SK-MEL-5 (cell line): ENCODE data around the gene BTBD6. TPM values are rescaled to one million over a fixed set of nuclear protein-coding genes. Genes with fewer than 3 reads are reported as not detected.
"Not testable (repeated sequence)": the region's sequence is repeated elsewhere in the genome, so short reads cannot be mapped to it uniquely, and the experiment has no call there.

Source experiments
- DNase-seq: peaks from one replicate; pipeline ENCODE4 v3.0.0-alpha.2; 2016; ENCODE audit warnings: low read depth, low spot score
- in situ Hi-C: cut with HindIII; loops from 2 replicates; pipeline ENCODE4 v1.10.0; 2016; ENCODE audit warnings: low sequenced_read_pairs, high pct_unique_total_duplicates, low pct_unique_long_range_greater_than_20kb
- total RNA-seq: library from RNA; depleted of rRNA; stranded (reverse); fragments of >200 nt; shearing (Covaris generic); gene quantifications from 2 replicates; pipeline ENCODE4 v1.2.3, GENCODE V29; 2014

Gene BTBD6
- total RNA-seq, 1 experiment from 2014 or later: 35.1 TPM

DNA sequence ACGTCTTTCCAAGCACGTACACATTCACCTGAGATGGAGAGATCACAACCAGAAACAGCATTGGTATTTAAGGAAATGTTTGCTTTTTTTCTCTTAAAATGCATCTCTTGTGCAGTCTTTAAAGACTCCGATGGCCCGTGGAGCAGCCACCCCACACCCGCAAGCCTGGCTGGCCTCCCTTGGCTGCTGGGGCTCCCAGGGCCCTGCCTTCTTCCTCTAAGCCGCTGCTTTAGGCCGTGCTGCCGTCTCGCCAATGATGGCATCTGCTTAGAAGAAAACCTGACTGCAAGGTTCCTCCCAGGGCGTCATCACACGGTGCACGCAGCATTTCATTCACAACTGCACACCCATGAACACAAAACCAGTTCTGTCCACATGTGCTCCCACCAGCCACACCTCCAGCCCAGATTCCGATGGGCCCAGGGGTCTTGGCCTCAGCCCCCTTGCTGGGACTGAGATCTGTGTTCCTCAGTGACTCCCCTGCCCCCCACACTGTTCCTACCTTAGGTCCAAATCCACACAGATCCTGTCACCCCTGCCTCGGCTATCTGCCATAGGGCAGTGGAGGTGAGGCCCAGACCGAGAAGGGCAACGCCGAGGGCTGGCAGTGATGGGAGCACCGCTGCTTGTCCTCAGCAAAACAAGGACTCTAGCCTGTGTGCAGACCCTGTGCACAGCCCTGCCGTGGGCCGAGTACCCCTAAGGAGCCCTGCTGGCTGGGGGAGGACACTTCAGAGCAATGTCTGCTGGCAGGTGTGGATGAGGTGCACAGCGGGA is 4.4 kb downstream of the BTBD6 start:
- in situ Hi-C loops: no loop called here
- DNase-seq: no peak

DNA sequence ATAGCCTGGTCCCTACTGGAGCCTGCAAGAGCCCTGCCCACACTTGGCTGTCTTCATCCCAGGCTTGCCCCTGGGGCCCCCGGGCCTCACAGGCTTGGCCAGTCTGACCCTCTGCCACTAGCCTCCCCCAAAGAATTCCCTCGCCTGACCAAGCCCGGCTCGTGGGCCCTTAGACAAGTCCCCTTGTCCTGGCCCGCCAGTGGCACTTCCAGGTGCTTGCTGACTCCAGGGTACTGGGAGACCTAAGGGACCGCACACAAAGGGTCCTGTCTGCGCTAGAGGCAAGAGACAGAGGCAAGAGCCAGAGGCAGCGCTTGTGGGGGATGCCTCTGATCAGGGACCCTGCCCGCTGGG is 5.0 kb downstream of the BTBD6 start:
- DNase-seq: no peak
- in situ Hi-C loops: no loop called here

DNA sequence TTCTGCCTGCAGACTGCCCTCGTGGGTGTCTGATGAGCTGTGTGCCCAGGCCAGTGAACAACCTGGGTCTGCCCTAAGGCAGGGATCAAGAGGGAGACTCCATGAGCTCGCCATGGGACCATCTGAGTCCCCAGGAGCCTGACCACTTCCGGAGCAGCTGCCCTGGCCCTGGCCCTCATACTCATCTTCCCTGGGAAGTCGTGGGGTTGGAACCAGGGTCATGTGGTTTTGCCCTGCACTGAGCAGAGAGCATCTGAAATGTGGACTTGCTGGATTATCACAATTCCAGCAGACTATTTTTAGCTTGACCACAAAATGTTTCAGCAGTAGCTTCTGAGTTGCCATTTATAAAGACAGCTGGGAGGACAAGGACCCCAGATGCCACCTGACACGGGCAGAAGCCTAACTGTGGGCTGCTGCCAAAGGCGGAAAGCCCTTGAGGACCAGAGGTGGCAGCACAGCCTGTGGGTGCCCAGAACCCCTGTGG is 6.7 kb downstream of the BTBD6 start:
- in situ Hi-C loops: no loop called here
- peak; percentile 65 for DNase-seq

DNA sequence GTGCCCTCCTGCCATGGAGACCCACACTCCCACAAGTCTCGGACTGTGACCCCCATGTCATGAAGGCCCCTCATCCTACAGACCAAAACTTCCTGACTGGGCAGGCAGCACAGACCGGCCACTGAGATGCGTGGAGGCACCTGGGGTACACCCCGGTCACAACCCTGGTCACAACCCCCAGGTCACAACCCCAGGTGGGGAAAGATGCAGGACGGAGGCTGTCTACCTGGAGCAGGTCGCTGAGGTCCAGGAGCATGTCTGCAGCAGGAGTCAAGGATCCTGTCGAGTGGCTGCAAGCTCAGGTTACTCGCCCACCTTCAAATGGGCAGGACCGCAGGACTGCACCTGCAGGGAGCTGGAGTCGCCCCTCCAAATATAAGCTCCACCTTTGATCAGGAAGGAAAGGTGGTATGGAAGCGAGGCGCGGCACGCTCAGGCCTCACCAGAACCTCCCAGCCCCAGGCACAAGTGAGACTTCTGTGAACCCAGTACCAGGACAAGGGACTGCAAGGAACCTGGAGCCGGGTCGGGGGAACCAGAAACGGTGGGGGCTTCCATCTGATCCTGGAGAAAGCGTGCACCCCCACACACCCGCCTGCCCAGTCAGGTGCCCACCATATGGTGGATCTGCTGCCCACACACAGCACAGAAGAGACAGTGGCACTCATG is 8.1 kb downstream of the BTBD6 start:
- no peak for DNase-seq
- in situ Hi-C loops: no loop called here

DNA sequence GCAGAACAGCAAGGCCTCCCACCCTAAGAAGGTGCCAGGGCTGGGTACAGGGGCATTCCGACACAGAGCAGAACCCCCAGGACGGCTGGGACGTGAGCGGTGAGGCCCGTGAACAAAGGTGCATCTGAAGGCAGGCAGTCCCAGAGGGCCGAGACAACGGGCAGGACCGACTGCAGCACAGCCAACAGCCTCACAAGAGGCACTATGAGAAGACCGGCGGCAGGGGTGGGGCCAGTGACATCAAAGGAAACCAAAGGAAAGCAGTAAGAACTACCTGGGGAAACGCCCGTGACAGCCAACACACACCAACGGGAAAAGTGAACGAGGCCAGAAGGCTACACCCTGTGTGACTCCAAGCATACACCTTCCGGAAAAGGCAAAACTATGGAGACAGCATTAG is 9.1 kb downstream of the BTBD6 start:
- no peak for DNase-seq
- in situ Hi-C loops: no loop called here

DNA sequence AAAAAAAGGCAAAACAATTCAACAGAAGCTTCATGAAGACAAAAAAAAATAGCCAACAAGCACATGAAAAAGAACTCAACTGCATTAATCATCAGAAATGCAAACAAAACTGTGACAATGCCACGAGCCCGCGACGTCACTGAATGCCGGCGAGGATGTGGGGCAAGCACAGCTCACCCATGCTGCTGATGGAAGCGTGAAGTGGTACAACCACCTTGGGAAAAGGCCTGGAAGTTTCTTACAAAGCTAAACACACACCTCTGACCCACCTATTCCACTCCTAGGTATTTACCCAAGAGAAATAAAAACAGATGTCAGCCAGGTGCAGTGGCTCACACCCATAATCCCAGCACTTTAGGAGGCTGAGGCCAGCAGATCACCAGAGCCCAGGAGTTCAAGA is 10.5 kb downstream of the BTBD6 start:
- in situ Hi-C loops: no loop called here
- DNase-seq: no peak

DNA sequence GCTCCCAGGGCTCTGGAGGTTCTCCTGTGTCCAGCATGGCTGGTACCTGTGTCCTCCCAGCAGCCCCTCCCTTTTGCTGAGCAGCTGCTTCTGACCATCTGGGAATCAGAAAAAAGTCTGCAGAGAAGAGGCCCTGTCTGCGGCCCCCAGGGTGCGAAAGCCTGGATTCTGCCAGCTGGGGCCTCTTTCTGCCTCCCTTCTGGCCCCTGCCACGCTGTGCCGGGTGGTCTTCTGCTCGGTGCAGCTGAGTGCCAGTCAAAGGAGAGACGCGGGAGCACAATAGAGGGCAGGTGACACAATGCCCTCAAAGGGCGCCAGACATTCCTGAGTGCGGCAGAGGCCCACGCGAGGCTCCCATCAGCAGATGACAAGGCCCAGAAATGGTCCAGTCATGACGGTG is 12.6 kb downstream of the BTBD6 start:
- in situ Hi-C loops: no loop called here

DNA sequence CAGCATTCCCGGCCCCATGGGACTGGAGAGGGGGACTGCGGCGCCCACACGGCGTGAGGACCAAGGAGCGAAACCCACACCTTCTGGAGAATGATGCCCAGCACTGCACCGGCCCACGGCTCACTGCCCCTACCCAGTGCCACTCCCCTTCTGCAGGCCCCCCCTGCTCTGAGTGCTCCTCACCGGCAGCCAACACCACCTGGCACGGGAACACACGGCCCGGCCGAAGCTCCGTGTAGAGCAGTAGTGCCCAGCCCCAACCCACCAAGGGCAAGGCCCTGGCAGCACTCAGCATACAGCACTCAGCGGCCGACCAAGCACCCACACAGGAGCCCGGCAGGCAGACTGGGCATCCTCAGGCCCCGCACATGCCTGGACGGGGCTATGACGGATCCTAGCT is 13.4 kb downstream of the BTBD6 start:
- in situ Hi-C loops: no loop called here
- no peak for DNase-seq

More for the DNA sequence above, 12.6 kb downstream of the BTBD6 start:
- DNase-seq: no peak

DNA sequence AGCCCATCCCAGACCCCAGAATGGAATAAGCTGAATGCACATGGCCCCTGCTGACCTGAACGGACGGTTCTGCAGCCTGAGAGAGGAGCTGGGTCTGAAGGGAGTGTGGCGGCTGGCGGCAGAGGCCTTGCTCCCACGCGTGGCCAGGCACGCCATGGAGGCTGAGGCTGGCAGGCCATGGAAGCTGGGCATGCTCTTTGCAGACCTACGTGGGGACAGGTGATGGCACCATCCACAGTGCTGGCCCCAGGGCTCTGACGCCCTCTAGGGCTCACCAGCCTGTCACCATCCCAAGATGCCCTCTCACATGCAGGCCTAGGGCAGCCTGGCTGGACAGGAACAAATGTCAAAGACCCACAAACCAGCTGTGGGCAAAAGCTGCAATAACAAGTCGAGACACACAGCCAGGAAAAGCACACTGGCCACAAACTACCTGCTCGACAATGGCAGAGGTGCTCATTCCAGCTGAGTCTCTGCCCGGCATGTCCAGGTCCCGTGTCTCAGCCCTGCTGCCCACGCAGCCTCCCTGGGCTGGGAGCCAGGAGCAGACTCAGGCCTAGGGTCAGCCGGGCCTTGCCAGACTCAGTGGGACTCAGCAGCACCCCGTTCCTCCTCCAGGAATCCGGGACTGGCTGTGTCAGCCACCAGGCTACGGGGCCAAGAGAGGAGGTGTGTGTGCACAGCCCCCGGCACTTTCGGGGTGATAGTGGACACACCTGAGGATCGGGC is 19.7 kb downstream of the BTBD6 start:
- peak; percentile 14 for DNase-seq
- in situ Hi-C loops: no loop called here

DNA sequence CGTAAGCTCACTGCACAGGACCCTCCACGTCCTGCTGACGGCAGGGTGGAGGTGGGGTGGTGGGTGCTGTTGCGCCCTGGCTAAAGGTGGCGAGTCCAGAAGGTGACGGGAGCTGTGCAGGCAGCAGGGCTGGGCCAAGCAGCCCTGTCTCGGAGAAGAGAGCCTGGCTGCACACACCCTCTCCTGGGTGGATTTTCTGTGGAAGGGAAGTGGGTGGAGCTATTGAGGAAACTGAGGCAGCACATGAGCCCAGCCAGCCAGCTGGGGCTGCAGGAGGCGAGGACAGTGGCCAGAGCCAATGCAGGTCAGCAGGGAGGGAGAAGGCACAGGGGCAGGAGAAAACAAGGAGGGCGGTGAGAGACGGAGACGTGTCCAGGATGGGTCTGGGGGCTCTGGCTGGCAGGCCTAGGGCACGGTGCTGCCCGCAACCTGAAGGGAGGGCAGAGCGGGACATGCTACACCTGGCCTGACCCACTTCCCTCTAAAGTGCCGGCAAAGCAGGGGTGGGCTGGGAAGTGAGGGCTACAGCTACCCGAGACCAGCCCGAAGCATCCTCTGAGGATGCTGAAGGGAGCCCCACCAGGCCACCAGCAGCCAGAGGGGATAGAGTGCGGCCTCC is 20.5 kb downstream of the BTBD6 start:
- in situ Hi-C loops: no loop called here
- no peak for DNase-seq

DNA sequence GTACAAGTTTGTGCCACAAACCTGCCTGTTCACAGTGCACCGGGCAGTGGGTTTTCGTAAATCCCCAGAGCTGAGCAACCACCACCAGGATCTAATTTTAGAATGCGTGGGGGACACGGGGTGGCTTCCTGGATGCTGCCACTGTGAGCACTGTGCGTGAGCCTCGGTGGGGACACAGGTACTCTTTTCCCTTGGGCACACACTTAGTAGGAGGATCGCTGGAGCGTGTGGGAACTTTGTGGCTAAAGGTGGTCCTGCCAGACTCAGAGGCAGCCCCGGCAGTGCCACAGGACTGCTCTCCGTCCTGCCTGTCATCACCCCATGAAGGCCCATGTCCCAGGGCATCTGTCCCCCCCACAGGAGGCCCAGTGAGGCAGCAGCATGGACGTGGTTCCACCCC is 21.1 kb downstream of the BTBD6 start:
- no peak for DNase-seq
- in situ Hi-C loops: no loop called here

DNA sequence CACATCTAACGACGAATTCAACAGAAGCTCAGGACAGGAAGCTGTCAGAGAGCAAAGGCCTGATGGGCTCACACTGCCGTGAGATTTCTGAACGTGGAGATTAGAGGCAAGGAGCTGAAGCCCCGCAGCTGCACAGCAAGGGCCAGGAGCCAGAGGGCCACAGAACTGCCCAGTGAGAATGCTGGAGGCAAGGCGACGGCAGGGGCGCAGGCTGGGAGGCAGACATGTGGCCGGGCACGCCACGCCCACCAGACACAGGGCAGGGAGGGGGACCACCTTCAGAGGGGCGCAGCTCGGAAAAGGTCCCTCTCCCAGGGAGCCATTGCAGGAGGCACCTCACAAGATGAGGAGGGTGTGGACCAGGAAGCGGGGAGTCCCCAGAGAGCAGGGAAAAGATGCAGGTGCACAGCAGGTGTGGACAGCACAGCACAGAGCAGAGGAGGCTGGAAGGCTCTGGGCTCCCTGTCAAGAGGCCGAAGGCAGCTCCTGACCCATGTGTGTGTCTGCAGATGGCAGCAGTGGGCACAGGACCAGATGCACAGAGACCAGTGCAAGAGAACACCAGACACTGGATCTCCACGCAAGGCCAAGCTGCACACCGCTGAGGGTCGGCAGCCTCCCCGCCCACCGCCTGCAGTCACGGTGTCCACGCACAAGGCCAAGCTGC is 23.0 kb downstream of the BTBD6 start:
- DNase-seq: no peak
- in situ Hi-C loops: no loop called here

DNA sequence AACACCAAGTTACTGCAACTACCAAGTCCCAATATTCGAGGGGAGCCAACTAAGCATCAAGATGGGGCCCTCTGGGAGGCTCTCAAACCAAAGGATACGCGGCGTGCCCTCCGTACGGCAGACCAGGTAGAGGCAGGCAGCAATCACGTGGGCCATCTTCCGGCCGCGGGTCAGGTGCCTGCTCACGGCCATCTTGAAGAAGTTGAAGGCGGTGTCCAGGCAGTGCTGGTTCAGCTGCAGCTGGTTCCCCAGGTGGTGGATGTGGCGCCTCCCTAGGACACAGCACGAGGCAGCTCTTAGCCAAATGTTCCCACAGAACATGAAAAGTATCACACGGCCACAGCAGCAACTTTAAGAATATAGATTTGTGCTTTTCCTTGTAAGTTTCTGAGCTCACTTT is 24.3 kb downstream of the BTBD6 start:
- in situ Hi-C loops: no loop called here
- DNase-seq: no peak

DNA sequence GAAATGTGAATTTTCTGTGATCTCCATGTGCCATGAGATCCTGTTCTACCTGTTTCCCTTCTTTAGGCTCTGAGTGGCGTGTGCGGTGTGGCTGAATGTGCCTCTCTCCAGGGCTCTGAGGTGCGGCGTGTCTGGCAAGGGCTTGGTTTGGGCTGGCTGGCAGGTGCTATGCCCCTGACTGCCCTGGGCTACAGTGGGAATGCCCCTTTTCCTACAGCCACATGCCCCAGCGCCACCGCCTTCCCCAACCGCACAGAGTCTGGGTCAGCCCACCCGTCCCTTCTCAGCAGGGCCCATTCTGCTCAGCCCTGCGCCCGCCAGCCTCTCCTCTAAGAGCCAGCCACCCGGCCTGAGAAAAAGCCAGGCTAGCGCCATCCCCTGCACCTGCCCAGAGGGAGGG is 24.7 kb downstream of the BTBD6 start:
- in situ Hi-C loops: no loop called here

DNA sequence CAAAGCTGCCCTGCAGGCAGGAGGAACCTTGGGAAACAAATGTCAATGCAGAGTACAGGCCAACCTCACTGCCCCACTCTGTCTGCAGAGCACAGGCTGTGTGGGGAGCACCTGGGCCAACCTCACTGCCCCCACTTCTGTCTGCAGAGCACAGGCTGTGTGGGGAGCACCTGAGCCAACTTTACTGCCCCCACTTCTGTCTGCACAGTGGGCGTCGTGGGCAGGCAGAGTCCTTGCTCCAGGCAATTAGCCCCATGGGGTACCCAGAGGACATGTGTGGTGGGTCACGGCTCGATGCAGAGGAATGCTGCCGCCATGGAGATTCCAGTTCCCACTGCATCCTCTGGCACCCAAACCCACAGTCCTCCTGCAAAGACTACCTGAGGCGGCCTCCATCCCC is 26.3 kb downstream of the BTBD6 start:
- DNase-seq: no peak
- in situ Hi-C loops: no loop called here

More for the DNA sequence above, 24.7 kb downstream of the BTBD6 start:
- DNase-seq: no peak

DNA sequence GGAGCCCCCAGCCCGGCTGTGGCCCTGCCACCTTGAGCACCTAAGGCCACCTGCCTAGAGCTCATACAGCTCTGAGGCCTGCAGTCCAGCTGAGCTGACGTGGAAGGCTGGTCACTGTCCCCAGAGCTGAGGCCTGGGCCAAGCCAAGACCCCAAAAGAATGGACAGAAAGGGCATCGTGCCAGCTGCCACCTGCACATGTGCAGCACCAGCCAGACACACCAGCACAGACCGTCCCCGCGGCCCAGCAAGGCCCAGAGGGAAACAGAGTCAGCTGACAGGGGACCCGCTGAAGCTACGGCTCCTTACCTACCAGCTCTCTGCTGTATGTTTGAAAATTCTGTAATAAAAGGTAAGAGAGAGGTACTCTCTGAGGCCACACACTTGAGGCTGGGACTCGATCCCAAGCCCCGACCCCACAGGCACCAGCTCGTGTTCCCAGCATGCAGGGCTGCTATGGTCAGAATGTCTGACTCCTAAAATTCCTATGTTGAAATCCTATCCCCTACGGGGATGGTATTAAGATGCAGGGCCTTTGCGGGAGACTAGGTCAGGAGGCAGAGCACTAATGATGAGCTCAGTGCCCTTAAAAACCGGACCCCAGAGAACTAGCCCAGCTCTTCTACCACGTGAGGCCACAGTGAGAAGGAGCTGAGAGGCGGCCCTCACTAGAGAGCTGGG is 27.1 kb downstream of the BTBD6 start:
- DNase-seq: peak; percentile 13
- in situ Hi-C loops: no loop called here

DNA sequence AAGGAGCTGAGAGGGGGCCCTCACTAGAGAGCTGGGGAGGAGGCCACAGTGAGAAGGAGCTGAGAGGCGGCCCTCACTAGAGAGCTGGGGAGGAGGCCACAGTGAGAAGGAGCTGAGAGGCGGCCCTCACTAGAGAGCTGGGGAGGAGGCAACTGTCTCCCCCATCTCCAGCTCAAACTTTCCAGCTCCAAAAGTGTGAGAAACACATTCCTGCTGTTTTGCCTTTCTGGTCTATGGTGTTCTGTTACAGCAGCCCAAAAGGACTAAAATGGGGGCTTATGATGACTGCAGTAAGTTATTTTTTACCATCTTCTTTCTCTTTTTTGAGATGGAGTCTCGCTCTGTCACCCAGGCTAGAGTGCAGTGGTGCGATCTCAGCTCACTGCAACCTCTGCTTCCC is 29.1 kb downstream of the BTBD6 start:
- in situ Hi-C loops: not testable (repeated sequence)

More for the DNA sequence above, 29.1 kb downstream of the BTBD6 start:
- not testable (repeated sequence) for DNase-seq
